Spleen (tissue), 7 donors: ENCODE results near the gene AP3S1.

Source experiments
- POLR2A ChIP-seq, 3 donors: fragments of 450-650 bp; IDR thresholded peaks; one replicate each; pipeline ENCODE4 v1.5.1; 2017; ENCODE audit warnings: antibody characterized with exemption in 3 of 3, mild to moderate bottlenecking in 1 of 3
- TF ChIP-seq, protein P1 (sequence below), 11 experiments: fragments of 200-600 bp in 7 of 11; fragments of 450-650 bp in 4 of 11; sonication (generic) in 4 of 11; IDR thresholded peaks in 8 of 11; conservative IDR thresholded peaks in 3 of 11; 1 replicate in 7 of 11; 2 replicates in 4 of 11; pipeline versions ENCODE4 v1.4.0 to v1.8.0; 2016 to 2021; ENCODE audit warnings: antibody characterized with exemption in 11 of 11, inconsistent platforms in 4 of 11, mild to moderate bottlenecking in 1 of 11
- donor health status: DM: no; HTN: no; CAD: no; lungs with moderate emphysema.
- donor health status: DM: no; HTN: no; CAD: no.
- donor health status: DM: no; HTN: no; CAD: no.

GRCh38 chr5:115809946-115810345 is 31.8 kb upstream of the AP3S1 start:
- TF ChIP-seq, protein P1, sequence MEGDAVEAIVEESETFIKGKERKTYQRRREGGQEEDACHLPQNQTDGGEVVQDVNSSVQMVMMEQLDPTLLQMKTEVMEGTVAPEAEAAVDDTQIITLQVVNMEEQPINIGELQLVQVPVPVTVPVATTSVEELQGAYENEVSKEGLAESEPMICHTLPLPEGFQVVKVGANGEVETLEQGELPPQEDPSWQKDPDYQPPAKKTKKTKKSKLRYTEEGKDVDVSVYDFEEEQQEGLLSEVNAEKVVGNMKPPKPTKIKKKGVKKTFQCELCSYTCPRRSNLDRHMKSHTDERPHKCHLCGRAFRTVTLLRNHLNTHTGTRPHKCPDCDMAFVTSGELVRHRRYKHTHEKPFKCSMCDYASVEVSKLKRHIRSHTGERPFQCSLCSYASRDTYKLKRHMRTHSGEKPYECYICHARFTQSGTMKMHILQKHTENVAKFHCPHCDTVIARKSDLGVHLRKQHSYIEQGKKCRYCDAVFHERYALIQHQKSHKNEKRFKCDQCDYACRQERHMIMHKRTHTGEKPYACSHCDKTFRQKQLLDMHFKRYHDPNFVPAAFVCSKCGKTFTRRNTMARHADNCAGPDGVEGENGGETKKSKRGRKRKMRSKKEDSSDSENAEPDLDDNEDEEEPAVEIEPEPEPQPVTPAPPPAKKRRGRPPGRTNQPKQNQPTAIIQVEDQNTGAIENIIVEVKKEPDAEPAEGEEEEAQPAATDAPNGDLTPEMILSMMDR (IDR thresholded peaks at IDR 0.05 in 8 of 11, conservative IDR thresholded peaks at IDR 0.05 in 3 of 11), result no peak
- TF ChIP-seq POLR2A (IDR thresholded peaks at IDR 0.05), result no peak
